ENCODE results near the gene RNF208. TPM values are rescaled to one million over a fixed set of nuclear protein-coding genes. Genes with fewer than 3 reads are reported as not detected.

Gene RNF208
- total and polyA plus RNA-seq, 9 of the 15 experiments (the other 6 are each of a cell fraction or from before 2014, with no cell fraction given), result 0.15 to 6.9 (median 0.50) TPM; not detected in 2

DNA sequence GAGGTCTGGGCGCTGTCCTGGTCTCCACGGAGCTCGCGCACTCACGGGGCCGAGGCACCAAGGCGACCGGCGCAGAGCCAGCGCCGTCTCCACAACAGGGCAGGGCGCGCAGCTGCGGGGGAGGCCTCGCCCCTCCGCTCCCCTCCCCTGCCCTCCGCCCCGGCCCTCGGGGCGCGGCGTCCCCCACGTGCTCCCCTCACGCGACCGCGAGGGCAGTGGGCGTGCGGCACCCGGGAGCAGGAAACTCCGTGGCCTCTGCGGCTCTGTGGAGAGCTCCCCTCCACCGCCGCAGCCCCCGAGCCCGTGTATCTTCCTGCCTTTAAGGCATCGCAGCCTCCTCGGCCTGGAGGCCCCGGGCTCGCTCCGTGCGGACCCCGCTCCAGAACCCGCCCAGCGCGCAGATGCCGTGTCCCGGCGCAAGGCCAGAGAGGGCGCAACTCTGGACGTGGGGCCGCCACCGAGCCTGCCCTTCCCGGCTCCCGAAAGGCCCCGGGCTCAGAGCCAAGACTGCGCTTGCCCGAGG, 18.3 kb upstream of the RNF208 start (continued):
- 0 out of 2 replicates have a peak, but pooled peaks have one; percentile 6 for TF ChIP-seq HCFC1 (IDR thresholded peaks at IDR 0.05; ENCODE audit: low read depth, low read length)
- TF ChIP-seq DNMT1 (IDR thresholded peaks at IDR 0.05), result no peak
- TF ChIP-seq CBX5 (IDR thresholded peaks at IDR 0.05; ENCODE audit: borderline replicate concordance, low read depth), result no peak
- no peak for TF ChIP-seq CSDE1 (IDR thresholded peaks at IDR 0.05)
- TF ChIP-seq ZNF785 (CRISPR knock-in tag; IDR thresholded peaks at IDR 0.05), result no peak
- TF ChIP-seq MEF2A (IDR thresholded peaks at IDR 0.05; ENCODE audit: control insufficient read depth, low read depth, low read length), result no peak
- TF ChIP-seq, protein P1, sequence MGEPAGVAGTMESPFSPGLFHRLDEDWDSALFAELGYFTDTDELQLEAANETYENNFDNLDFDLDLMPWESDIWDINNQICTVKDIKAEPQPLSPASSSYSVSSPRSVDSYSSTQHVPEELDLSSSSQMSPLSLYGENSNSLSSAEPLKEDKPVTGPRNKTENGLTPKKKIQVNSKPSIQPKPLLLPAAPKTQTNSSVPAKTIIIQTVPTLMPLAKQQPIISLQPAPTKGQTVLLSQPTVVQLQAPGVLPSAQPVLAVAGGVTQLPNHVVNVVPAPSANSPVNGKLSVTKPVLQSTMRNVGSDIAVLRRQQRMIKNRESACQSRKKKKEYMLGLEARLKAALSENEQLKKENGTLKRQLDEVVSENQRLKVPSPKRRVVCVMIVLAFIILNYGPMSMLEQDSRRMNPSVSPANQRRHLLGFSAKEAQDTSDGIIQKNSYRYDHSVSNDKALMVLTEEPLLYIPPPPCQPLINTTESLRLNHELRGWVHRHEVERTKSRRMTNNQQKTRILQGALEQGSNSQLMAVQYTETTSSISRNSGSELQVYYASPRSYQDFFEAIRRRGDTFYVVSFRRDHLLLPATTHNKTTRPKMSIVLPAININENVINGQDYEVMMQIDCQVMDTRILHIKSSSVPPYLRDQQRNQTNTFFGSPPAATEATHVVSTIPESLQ (CRISPR knock-in tag; IDR thresholded peaks at IDR 0.05), result 0 out of 2 replicates have a peak, but pooled peaks have one; percentile 75
- TF ChIP-seq GTF2F1 (IDR thresholded peaks at IDR 0.05; ENCODE audit: low read depth, low read length), result no peak
- peak; percentile 49 for TF ChIP-seq PCBP1 (IDR thresholded peaks at IDR 0.05; ENCODE audit: low read depth, low read length, poor library complexity, severe bottlenecking)
- TF ChIP-seq, protein P2, sequence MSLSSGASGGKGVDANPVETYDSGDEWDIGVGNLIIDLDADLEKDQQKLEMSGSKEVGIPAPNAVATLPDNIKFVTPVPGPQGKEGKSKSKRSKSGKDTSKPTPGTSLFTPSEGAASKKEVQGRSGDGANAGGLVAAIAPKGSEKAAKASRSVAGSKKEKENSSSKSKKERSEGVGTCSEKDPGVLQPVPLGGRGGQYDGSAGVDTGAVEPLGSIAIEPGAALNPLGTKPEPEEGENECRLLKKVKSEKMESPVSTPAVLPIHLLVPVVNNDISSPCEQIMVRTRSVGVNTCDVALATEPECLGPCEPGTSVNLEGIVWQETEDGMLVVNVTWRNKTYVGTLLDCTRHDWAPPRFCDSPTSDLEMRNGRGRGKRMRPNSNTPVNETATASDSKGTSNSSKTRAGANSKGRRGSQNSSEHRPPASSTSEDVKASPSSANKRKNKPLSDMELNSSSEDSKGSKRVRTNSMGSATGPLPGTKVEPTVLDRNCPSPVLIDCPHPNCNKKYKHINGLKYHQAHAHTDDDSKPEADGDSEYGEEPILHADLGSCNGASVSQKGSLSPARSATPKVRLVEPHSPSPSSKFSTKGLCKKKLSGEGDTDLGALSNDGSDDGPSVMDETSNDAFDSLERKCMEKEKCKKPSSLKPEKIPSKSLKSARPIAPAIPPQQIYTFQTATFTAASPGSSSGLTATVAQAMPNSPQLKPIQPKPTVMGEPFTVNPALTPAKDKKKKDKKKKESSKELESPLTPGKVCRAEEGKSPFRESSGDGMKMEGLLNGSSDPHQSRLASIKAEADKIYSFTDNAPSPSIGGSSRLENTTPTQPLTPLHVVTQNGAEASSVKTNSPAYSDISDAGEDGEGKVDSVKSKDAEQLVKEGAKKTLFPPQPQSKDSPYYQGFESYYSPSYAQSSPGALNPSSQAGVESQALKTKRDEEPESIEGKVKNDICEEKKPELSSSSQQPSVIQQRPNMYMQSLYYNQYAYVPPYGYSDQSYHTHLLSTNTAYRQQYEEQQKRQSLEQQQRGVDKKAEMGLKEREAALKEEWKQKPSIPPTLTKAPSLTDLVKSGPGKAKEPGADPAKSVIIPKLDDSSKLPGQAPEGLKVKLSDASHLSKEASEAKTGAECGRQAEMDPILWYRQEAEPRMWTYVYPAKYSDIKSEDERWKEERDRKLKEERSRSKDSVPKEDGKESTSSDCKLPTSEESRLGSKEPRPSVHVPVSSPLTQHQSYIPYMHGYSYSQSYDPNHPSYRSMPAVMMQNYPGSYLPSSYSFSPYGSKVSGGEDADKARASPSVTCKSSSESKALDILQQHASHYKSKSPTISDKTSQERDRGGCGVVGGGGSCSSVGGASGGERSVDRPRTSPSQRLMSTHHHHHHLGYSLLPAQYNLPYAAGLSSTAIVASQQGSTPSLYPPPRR (CRISPR knock-in tag; IDR thresholded peaks at IDR 0.05; ENCODE audit: borderline replicate concordance), result no peak
- TF ChIP-seq LARP7 (IDR thresholded peaks at IDR 0.05), result no peak
- TF ChIP-seq ZNF217 (CRISPR knock-in tag; IDR thresholded peaks at IDR 0.05), result no peak
- TF ChIP-seq ZNF778 (CRISPR knock-in tag; IDR thresholded peaks at IDR 0.05), result no peak
- no peak for TF ChIP-seq KAT8 (IDR thresholded peaks at IDR 0.05; ENCODE audit: low read depth)
- TF ChIP-seq, protein P3, sequence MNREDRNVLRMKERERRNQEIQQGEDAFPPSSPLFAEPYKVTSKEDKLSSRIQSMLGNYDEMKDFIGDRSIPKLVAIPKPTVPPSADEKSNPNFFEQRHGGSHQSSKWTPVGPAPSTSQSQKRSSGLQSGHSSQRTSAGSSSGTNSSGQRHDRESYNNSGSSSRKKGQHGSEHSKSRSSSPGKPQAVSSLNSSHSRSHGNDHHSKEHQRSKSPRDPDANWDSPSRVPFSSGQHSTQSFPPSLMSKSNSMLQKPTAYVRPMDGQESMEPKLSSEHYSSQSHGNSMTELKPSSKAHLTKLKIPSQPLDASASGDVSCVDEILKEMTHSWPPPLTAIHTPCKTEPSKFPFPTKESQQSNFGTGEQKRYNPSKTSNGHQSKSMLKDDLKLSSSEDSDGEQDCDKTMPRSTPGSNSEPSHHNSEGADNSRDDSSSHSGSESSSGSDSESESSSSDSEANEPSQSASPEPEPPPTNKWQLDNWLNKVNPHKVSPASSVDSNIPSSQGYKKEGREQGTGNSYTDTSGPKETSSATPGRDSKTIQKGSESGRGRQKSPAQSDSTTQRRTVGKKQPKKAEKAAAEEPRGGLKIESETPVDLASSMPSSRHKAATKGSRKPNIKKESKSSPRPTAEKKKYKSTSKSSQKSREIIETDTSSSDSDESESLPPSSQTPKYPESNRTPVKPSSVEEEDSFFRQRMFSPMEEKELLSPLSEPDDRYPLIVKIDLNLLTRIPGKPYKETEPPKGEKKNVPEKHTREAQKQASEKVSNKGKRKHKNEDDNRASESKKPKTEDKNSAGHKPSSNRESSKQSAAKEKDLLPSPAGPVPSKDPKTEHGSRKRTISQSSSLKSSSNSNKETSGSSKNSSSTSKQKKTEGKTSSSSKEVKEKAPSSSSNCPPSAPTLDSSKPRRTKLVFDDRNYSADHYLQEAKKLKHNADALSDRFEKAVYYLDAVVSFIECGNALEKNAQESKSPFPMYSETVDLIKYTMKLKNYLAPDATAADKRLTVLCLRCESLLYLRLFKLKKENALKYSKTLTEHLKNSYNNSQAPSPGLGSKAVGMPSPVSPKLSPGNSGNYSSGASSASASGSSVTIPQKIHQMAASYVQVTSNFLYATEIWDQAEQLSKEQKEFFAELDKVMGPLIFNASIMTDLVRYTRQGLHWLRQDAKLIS (CRISPR knock-in tag; IDR thresholded peaks at IDR 0.05), result 0 out of 2 replicates have a peak, but pooled peaks have one; percentile 48
- TF ChIP-seq TFAM (CRISPR knock-in tag; conservative IDR thresholded peaks at IDR 0.05), result no peak

All from K562 (cell line).